ENCODE data around the gene DNAJC16.

DNA sequence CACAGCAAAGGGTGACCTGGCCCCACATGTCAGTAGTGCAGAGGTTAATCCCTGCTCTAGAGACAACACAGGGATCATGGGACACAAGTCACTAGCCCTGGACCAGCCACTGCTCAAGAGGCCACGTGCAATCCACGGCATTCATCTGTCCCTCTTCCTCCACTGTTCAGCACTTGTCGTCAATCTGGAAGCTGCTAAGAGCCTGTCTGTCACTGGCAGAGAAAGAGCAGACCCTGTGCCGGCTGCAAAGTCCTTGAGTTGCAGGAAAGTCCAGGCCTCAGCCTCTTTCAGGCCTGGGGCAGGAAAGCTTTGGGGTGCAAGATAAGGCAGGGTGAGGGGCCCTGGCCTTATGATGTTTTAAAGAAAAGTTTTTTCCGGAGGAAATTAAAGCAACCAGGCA is 34.1 kb upstream of the DNAJC16 start:
- no peak for TF ChIP-seq CTCF (conservative IDR thresholded peaks at IDR 0.05 in 1 of 2, IDR thresholded peaks at IDR 0.05 in 1 of 2; ENCODE audit: low read depth in 1 of 2, low read length in 2 of 2)
- no peak for TF ChIP-seq EZH2 (IDR thresholded peaks at IDR 0.05; ENCODE audit: low read length, missing control alignments)
